Measurements from ENCODE around the gene MEOX2. TPM values are rescaled to one million over a fixed set of nuclear protein-coding genes. Genes with fewer than 3 reads are reported as not detected.

Gene MEOX2
- total RNA-seq, 1 experiment from 2014 or later, result not detected

DNA sequence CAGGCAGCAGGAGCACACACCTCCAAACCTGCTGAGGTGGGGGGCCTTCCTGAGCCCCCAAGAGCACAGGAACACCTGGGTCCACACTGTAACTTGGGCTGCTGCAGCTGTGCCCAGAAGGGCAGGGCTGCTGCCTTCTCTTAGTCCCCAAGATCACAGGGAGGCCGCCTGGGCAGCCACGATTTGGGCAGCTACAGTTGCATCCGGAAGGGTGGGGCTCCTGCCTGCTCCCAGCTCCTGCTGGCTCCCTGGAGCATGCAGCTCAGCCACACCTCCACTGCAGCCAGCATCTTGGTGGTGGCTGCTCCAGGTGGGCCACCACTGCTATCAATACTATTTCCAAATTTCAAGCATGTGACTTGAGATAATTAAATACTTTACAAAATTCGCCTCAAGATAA is 86.2 kb downstream of the MEOX2 start:
- Mint-ChIP-seq H3K27me3 (ENCODE audit: low read depth) (no peaks in the 10 kb centered on the region), H3K4me1 (peaks cover 4 to 5% of the 10 kb centered on the region in 2 experiments; a peak in 1 of 4 replicates), H3K27ac (no peak overlapping the region), H3K9me3 (no peaks in the 10 kb centered on the region), H3K36me3 (ENCODE audit: insufficient read depth in 1 of 3, low read depth in 3 of 3) (no peaks in the 10 kb centered on the region), H3K4me3 (no peak overlapping the region)
- Histone ChIP-seq H4K8ac (replicated peaks; ENCODE audit: insufficient read length, low read depth, low read length) (no peak overlapping the region), H3K4ac (ENCODE audit: low read depth, low read length) (no peak overlapping the region), H3K18ac (ENCODE audit: insufficient read length, low read depth, low read length) (no peak overlapping the region), H3K4me2 (ENCODE audit: insufficient read depth, insufficient read length, low read length) (no peak overlapping the region), H3K79me1 (ENCODE audit: insufficient read depth, low read depth, low read length, poor library complexity, severe bottlenecking) (no peaks in the 10 kb centered on the region), H3K23ac (ENCODE audit: insufficient read length, low read depth, low read length) (no peak overlapping the region), H3K4me1 (ENCODE audit: insufficient read depth, low read length) (no peaks in the 10 kb centered on the region), H3K14ac (ENCODE audit: insufficient read depth, low read length) (no peak overlapping the region), H3K9ac (ENCODE audit: extremely low read depth, insufficient read length, low read length) (no peak overlapping the region), H3K9me3 (ENCODE audit: control insufficient read depth, low read depth, low read length) (no peaks in the 10 kb centered on the region), H2AK5ac (ENCODE audit: insufficient read length, low read length) (no peak overlapping the region), H2AFZ (ENCODE audit: low read length) (no peak overlapping the region), H2BK5ac (ENCODE audit: insufficient read length, low read length) (no peak overlapping the region), H2BK120ac (ENCODE audit: low read depth, low read length, poor library complexity, severe bottlenecking) (no peak overlapping the region), H4K91ac (ENCODE audit: insufficient read length, low read depth, low read length) (no peak overlapping the region), H4K20me1 (ENCODE audit: control insufficient read depth, insufficient read depth, insufficient read length) (no peaks in the 10 kb centered on the region), H3T11ph (ENCODE audit: low read length) (no peak overlapping the region), H4K5ac (ENCODE audit: insufficient read length, low read depth, low read length) (no peak overlapping the region), H3K23me2 (ENCODE audit: insufficient read length, low read depth, low read length, poor library complexity, severe bottlenecking) (no peaks in the 10 kb centered on the region), H3K56ac (ENCODE audit: insufficient read length, low read depth, low read length) (no peak overlapping the region), H2BK12ac (ENCODE audit: insufficient read length, low read depth, low read length) (no peak overlapping the region), H3K79me2 (ENCODE audit: insufficient read depth, low read length) (no peaks in the 10 kb centered on the region), H3K27me3 (ENCODE audit: insufficient read depth, low read length) (no peaks in the 10 kb centered on the region), H2BK20ac (ENCODE audit: low read depth, low read length, poor library complexity, severe bottlenecking) (no peak overlapping the region), H2BK15ac (ENCODE audit: low read depth, low read length) (no peak overlapping the region), H3K27ac (ENCODE audit: insufficient read length, low read depth, low read length) (no peak overlapping the region)
- WGBS (ENCODE audit: extremely low coverage, insufficient read length, low lambda C conversion rate), result no CpG with 5 or more reads among the region's 4 CpGs
- TF ChIP-seq, protein P1, sequence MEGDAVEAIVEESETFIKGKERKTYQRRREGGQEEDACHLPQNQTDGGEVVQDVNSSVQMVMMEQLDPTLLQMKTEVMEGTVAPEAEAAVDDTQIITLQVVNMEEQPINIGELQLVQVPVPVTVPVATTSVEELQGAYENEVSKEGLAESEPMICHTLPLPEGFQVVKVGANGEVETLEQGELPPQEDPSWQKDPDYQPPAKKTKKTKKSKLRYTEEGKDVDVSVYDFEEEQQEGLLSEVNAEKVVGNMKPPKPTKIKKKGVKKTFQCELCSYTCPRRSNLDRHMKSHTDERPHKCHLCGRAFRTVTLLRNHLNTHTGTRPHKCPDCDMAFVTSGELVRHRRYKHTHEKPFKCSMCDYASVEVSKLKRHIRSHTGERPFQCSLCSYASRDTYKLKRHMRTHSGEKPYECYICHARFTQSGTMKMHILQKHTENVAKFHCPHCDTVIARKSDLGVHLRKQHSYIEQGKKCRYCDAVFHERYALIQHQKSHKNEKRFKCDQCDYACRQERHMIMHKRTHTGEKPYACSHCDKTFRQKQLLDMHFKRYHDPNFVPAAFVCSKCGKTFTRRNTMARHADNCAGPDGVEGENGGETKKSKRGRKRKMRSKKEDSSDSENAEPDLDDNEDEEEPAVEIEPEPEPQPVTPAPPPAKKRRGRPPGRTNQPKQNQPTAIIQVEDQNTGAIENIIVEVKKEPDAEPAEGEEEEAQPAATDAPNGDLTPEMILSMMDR (conservative IDR thresholded peaks at IDR 0.05), result no peak
- DNase-seq, result peak; percentile 56
